ENCODE data around the gene MT2A.
"Not testable (repeated sequence)": the region's sequence is repeated elsewhere in the genome, so short reads cannot be mapped to it uniquely, and the experiment has no call there.

The MT2A gene

DNA sequence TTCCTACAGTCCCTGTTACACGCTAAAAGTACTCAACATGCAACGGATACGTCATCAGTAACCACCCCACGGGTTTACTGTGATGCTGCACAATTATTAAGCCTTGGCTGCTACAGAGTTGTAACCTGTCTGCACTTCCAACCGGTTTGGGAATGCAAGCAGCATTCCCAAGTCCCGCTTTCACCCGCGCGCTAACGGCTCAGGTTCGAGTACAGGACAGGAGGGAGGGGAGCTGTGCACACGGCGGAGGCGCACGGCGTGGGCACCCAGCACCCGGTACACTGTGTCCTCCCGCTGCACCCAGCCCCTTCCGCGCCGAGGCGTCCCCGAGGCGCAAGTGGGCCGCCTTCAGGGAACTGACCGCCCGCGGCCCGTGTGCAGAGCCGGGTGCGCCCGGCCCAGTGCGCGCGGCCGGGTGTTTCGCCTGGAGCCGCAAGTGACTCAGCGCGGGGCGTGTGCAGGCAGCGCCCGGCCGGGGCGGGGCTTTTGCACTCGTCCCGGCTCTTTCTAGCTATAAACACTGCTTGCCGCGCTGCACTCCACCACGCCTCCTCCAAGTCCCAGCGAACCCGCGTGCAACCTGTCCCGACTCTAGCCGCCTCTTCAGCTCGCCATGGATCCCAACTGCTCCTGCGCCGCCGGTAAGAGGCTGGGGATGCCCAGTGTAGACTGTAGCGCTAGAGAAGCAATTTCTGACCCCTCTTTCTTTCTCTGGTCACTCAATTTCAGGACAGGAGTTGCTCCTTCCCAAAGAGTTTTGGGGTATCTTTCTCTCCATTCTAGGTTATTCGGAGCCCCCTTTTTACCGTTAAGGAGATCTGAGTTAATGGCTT is at the start of gene MT2A:
TSS of gene MT2A (plus strand) at position 542 of the 833 bp plus-strand sequence. CDS start at position 614, 72 bp downstream.
- H3K4me3 Mint-ChIP-seq: peak within 1 kb of the TSS; percentile 95
- peak; percentile 90 for DNase-seq
- no peaks in the 10 kb centered on the region for H3K9me3 Mint-ChIP-seq
- H3K4me1 Mint-ChIP-seq (ENCODE audit: low read depth): peaks cover 65% of the 10 kb centered on the region
- peaks cover 11% of the 10 kb centered on the region for H3K36me3 Mint-ChIP-seq (ENCODE audit: low read depth)
- no peaks in the 10 kb centered on the region for H3K27me3 Mint-ChIP-seq
- H3K27ac Mint-ChIP-seq: peak within 1 kb of the TSS; percentile 93

DNA sequence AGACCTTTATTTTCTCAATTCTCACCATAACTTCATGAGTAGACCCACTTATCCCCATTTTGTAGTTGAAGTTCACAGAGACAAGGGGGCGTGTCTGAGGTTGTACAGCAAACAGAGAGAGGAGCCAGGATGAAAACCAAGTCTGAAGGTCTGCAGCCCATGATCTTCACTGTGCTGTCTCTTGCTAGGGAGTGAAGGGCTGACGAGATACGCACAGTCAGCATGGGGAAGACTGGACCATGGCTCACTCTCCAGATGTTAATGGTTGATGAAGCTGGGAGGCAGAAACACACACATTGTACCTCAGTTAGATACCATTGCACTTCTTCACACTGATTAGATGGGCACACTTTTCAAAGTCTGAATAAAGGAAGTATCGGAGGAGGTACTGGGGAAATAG is 49.3 kb upstream of the MT2A start:
- DNase-seq: no peak
- Mint-ChIP-seq H3K9me3 (no peaks in the 10 kb centered on the region), H3K4me3 (no peak overlapping the region), H3K27ac (no peak overlapping the region), H3K36me3 (ENCODE audit: low read depth) (no peaks in the 10 kb centered on the region), H3K4me1 (ENCODE audit: low read depth) (no peaks in the 10 kb centered on the region), H3K27me3 (peaks cover 8% of the 10 kb centered on the region)

DNA sequence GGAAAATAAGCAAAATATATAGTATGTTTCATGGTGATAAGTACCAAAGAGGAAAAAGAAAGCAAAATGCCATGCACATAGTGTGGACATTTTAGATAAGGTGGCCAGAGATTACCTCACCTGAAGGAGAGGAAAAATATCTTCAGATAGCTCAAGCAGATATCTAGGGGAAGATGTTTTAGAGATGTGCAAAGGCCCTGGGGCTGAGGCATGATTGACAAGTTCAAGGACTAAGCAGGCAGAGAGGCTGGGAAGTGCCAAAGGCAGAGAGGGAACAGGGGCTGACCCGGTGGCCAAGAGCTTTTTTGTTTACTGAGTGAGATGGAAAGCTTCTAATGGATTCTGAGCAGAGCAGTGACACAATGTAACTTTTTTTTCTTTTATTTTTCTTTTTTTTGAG is 47.9 kb upstream of the MT2A start:
- Mint-ChIP-seq H3K27me3 (peaks cover 3% of the 10 kb centered on the region), H3K4me1 (ENCODE audit: low read depth) (no peaks in the 10 kb centered on the region), H3K9me3 (no peaks in the 10 kb centered on the region), H3K27ac (no peak overlapping the region), H3K4me3 (no peak overlapping the region), H3K36me3 (ENCODE audit: low read depth) (no peaks in the 10 kb centered on the region)
- DNase-seq: no peak

DNA sequence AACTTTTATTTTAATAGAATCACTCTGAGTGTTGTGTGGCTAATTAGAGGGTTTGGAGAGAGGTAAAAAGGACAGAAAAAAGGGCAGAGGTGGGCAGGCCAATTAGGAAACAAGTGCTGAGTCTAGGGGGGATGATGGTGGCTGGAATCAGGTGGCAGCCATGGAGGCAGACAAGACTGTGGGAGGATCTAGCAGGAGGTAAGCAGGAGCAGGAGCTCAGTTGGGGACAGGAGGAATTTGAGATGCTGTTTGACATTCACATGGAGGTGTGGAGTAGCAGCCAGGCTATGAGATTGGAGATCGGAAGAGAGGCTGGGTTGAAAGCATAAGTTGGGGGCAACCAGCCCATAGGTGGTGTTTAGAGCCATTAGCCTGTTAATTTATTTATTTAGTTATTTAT is 47.3 kb upstream of the MT2A start:
- Mint-ChIP-seq H3K36me3 (ENCODE audit: low read depth) (no peaks in the 10 kb centered on the region), H3K27me3 (peaks cover 3% of the 10 kb centered on the region)

DNA sequence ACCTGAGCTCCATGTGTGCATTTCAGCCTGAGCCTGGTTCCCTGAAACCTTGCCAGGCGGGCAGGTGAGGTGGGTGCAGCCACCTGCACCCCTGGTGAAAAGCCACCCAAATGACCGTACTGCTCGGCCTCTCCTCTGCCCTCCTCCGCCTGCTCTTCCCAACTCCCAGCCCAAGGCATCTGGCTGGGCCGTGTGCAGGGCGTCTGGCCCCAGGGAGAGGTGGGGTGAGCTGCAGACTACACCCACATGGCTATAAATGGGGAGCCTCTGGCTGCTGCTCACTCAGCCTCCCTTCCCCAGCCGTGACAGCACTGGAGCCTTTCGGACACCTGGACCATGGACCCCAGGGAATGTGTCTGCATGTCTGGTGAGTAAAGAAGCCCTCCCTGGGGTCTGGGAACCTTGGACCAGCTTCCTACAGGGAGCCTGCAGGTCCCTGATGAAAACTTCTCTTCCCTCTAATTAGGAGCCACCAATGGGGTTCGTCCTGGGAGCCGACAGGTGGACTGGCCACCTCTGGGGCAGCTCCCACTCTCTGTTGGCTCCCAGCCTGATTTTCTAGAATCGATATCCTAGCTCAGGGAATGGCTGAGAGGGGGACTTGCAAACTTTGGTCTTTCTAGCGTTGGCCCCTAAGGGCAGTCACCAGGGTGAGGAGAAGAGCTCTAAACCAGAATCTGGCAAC is 43.4 kb upstream of the MT2A start, which contains the start of gene MT4:
TSS of gene MT4 (plus strand) at position 281 of the 685 bp plus-strand sequence. CDS start at position 337, 56 bp downstream.
- Mint-ChIP-seq H3K4me3 (no peak within 1 kb of the TSS), H3K27me3 (peaks cover 3% of the 10 kb centered on the region), H3K4me1 (ENCODE audit: low read depth) (no peaks in the 10 kb centered on the region), H3K27ac (no peak within 1 kb of the TSS), H3K9me3 (no peaks in the 10 kb centered on the region), H3K36me3 (ENCODE audit: low read depth) (no peaks in the 10 kb centered on the region)
- DNase-seq: no peak

More for the DNA sequence above, 47.3 kb upstream of the MT2A start:
- DNase-seq: no peak
- H3K9me3 Mint-ChIP-seq: no peaks in the 10 kb centered on the region
- no peaks in the 10 kb centered on the region for H3K4me1 Mint-ChIP-seq (ENCODE audit: low read depth)
- H3K27ac Mint-ChIP-seq: no peak overlapping the region
- H3K4me3 Mint-ChIP-seq: no peak overlapping the region

DNA sequence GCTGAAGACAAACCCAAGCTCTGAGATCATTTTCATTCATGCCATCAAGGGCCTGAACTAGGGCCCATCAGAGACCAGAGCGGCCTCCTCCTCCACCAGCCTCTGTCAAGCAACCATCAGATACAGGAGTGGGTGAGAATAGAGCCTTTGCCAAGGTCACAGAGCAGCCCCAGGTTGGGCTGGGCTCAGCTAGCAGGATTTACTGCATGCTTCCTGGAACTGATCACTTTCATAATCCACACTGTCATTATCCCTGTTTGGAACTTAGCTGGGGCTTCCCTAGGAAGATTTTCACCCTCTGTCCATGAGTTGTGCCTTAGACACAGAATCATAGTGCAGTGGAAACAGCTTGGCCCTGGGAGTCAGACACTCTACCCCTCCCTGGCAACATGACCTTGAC is 38.4 kb upstream of the MT2A start:
- Mint-ChIP-seq H3K36me3 (ENCODE audit: low read depth) (no peaks in the 10 kb centered on the region), H3K9me3 (no peaks in the 10 kb centered on the region), H3K27me3 (no peaks in the 10 kb centered on the region), H3K4me3 (no peak overlapping the region), H3K27ac (no peak overlapping the region), H3K4me1 (ENCODE audit: low read depth) (no peaks in the 10 kb centered on the region)
- no peak for DNase-seq

DNA sequence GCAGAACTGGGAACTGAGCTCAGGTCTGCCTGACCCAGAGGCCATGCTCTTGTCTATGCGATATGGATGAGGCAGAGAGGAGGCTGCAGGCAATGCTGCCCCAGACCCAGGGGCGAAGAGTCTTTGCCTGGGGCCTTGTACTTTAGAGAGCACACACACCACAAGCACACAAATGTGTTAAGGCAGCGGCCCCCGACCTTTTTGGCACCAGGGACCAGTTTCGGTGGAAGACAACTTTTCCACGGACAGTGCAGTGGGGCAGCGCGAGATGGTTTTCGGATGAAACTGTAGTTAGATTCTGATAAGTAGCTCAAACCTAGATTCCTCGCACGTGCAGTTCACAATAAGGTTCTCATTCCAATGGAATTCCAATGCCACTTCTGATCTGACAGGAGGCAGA is 36.9 kb upstream of the MT2A start:
- H3K36me3 Mint-ChIP-seq (ENCODE audit: low read depth): no peaks in the 10 kb centered on the region
- H3K27ac Mint-ChIP-seq: no peak overlapping the region
- no peaks in the 10 kb centered on the region for H3K9me3 Mint-ChIP-seq

DNA sequence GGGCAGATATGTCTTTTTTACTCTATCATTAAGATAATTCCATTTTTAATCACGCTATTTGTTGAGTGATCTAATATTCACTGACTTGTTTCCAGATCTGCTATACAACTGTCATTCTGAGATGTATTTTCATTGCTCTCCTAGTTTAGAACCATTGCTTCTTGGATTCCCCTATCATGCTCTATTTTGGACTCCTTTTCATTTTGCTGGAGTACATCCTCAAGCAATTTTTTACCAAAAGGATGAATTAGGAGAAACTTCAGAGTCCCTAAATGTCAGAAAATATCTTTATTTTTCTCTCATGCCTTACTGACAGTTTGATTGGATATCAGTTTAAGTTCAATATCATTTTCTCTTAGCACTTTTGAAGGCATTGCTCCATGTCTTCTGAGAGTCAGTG is 33.8 kb upstream of the MT2A start:
- no peak for DNase-seq
- Mint-ChIP-seq H3K9me3 (no peaks in the 10 kb centered on the region), H3K27ac (no peak overlapping the region), H3K36me3 (ENCODE audit: low read depth) (no peaks in the 10 kb centered on the region), H3K4me3 (no peak overlapping the region), H3K4me1 (ENCODE audit: low read depth) (peaks cover 6% of the 10 kb centered on the region), H3K27me3 (no peaks in the 10 kb centered on the region)

More for the DNA sequence above, 36.9 kb upstream of the MT2A start:
- Mint-ChIP-seq H3K27me3 (no peaks in the 10 kb centered on the region), H3K4me1 (ENCODE audit: low read depth) (no peaks in the 10 kb centered on the region), H3K4me3 (no peak overlapping the region)
- no peak for DNase-seq

DNA sequence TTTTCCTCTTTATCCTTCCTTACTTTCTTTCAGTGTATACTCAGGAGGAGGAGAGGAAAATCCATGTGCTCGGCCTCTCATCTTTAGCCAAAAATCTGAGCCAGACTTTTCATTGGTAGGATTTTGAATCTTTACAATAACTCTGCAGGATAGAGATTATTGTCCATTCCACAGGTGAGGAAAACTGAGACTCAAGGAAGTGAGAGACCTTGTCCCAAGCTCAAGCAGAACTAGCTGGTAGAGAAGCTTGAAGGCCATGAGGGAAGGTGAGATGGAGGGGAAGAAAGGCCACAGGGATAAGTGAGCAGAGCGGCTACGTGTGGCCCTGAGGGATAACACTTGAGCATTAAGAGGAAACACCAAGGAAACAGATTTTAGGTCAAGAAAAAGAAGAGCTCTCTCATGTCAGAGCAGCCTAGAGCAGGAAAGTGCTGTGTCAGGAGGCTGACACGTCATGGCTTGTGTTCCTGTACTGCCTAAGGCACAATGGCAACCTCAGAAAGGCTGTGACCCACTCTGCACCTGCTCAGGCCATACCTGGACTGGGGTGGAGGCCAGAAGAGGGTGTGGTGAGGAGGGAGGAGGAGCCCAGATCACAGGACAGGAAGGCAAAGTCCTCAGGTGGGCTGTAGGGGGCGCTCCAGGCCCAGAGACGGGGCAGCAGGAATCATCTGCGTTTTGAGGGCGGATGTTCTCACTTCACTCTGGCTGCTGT is 31.6 kb upstream of the MT2A start:
- Mint-ChIP-seq H3K4me3 (no peak overlapping the region), H3K4me1 (ENCODE audit: low read depth) (peaks cover 6% of the 10 kb centered on the region), H3K27ac (no peak overlapping the region), H3K27me3 (no peaks in the 10 kb centered on the region), H3K36me3 (ENCODE audit: low read depth) (no peaks in the 10 kb centered on the region), H3K9me3 (no peaks in the 10 kb centered on the region)
- peak; percentile 87 for DNase-seq

DNA sequence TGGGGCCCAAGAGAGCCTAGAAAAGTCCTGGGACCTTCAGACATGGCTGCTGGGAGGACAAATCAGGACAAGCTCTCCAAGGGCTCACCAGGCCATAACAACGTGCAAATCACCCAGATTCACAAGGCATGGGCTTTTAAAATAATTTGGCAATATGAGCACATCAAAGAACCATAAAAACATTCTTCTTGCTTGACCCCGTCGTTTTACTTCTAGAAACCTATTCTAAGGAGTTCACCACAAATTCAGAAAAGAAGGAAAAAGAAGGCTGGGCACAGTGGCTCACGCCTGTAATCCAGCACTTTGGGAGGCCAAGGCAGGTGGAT is 31.1 kb upstream of the MT2A start:
- DNase-seq: no peak
- Mint-ChIP-seq H3K27ac (peak overlapping the region; percentile 41), H3K4me1 (ENCODE audit: low read depth) (peaks cover 6% of the 10 kb centered on the region), H3K4me3 (no peak overlapping the region), H3K27me3 (no peaks in the 10 kb centered on the region), H3K9me3 (no peaks in the 10 kb centered on the region), H3K36me3 (ENCODE audit: low read depth) (no peaks in the 10 kb centered on the region)

DNA sequence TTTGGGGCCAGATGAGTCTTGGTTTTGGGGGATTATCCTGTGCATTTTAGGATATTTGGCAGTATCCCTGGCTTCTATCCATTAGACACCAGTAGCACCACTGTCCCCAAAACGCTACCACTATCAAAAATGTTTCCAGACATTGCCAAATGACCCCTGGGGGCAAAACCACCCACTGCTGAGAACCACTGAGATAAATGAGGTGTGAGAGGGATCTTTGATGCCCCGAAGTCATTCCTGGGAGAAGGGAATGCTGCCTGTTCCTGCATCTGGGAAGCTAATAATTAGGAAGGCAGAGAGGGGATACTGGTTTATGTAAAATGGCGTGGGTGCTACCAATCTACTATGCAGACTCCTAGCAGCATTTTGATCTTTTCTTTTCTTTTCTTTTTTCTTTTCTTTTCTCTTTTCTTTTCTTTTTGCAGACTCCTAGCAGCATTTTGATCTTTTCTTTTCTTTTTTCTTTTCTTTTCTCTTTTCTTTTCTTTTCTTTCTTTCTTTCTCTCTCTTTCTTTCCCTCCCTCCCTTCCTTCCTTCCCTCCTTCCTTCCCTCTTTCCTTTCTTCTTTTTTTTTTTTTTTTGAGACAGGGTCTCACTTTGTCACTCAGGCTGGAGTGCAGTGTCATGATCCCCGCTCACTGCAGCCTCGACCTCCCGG is 27.9 kb upstream of the MT2A start:
- Mint-ChIP-seq H3K4me3 (no peak overlapping the region), H3K9me3 (no peaks in the 10 kb centered on the region), H3K36me3 (ENCODE audit: low read depth) (no peaks in the 10 kb centered on the region), H3K27ac (no peak overlapping the region), H3K4me1 (ENCODE audit: low read depth) (peaks cover 6% of the 10 kb centered on the region), H3K27me3 (peaks cover 2% of the 10 kb centered on the region)
- no peak for DNase-seq

DNA sequence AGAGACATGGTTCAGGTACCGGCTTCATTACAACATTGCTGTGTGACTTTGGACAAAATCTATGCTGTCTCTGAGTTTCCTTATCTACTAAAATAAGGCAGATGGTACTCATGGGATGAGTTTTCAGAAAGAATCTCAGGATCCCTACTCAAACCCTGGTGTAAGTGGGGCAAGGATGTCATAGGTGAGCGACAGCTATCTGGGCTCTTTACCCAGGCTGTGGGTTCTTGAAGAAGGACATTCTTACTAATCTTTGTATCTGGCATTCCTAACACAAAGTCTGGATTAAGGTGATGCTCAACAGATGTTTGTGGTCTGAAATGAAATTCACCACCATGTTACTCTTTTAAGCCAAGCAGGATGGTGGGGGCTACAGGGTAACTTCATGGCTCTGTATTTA is 25.5 kb upstream of the MT2A start:
- H3K36me3 Mint-ChIP-seq (ENCODE audit: low read depth); H3K9me3 Mint-ChIP-seq; H3K4me1 Mint-ChIP-seq (ENCODE audit: low read depth); H3K4me3 Mint-ChIP-seq; DNase-seq; H3K27me3 Mint-ChIP-seq; H3K27ac Mint-ChIP-seq: not testable (repeated sequence)

DNA sequence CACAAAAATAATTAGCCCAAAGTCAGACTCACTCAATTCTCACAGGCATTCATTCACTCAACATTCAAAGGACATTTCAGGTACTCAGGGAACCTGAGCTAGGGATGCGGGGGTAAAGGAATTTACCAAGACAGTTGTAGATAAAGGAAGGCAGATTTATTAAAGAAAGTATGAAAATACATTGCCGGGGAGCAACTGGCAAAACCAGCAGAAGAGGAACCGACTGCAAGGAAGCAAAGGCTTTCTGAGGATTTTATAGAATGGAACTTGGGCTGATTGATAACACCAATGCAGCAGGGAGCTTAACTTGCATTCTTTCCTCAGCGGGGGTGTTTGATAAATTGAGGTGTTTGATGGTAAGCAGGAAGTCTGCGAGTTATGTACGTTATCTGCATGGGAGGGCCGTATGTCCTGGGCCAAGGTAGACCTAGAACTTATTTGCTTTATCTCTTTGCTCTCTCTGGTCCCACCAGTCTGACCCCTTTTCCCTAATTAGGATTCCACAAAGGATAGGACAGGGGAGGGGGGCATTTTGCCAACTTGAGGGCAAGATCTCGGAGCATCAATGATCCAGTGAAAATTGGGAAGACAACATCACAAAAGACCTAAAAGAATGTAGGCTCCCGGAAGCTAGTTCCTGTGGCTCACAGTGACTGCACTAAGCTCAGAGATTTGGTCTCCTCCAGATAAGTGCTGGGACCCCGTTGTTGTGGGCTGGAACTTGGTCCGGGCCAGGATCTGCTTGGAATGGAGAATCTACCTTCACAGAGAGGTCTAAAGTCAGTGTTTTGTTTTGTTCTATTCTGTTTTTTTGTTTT is 24.8 kb upstream of the MT2A start:
- Mint-ChIP-seq H3K4me1 (ENCODE audit: low read depth) (no peaks in the 10 kb centered on the region), H3K27ac (no peak overlapping the region), H3K9me3 (no peaks in the 10 kb centered on the region), H3K4me3 (no peak overlapping the region), H3K27me3 (peaks cover 16% of the 10 kb centered on the region), H3K36me3 (ENCODE audit: low read depth) (no peaks in the 10 kb centered on the region)
- no peak for DNase-seq

DNA sequence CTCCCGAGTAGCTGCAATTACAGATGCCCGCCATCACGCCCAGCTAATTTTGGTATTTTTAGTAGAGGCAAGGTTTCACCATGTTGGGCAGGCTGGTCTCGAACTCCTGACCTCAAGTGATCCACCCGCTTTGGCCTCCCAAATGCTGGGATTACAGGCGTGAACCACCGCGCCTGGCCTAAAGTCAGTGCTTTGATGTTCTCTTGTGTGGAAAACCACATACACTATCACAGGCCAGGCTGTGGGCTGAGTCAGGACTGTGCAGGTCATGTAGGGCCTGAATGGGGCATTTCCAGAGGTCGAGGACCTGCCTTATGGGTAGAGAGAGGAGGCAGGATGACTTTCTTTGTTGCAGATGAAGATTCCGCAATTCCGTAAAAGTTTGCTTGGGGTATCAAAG is 24.1 kb upstream of the MT2A start:
- no peaks in the 10 kb centered on the region for H3K9me3 Mint-ChIP-seq
- H3K4me1 Mint-ChIP-seq (ENCODE audit: low read depth): peaks cover 3% of the 10 kb centered on the region
- no peak overlapping the region for H3K27ac Mint-ChIP-seq
- H3K36me3 Mint-ChIP-seq (ENCODE audit: low read depth): no peaks in the 10 kb centered on the region
- no peak for DNase-seq
- no peak overlapping the region for H3K4me3 Mint-ChIP-seq
- peaks cover 22% of the 10 kb centered on the region for H3K27me3 Mint-ChIP-seq

Measured in activated T-cell treated with anti-CD3 and anti-CD28 coated beads, Interleukin-2, amount 50 U/mL, for 24 hours (primary cell).